Ovary (tissue), 3 donors: Measurements from ENCODE around the gene DIPK1C.

Experiments used
- CTCF ChIP-seq, 3 donors: fragments of 450-650 bp in 2 of 3; fragments of 200-600 bp in 1 of 3; IDR thresholded peaks; one replicate each; pipeline versions ENCODE4 v1.5.1 to v1.8.0; 2016 to 2022; ENCODE audit warnings: antibody characterized with exemption in 3 of 3, mild to moderate bottlenecking in 1 of 3
- POLR2A ChIP-seq: fragments of 450-650 bp; IDR thresholded peaks from one replicate; pipeline ENCODE4 v1.6.1; 2017; ENCODE audit warnings: antibody characterized with exemption, mild to moderate bottlenecking, moderate library complexity
- donor health status: DM: no; HTN: no; CAD: no.

GRCh38 chr18:74420926-74421325 lies 36.2 kb downstream of the DIPK1C start:
- TF ChIP-seq CTCF (IDR thresholded peaks at IDR 0.05) (no peak), POLR2A (no peak)
